Loucy (cell line): Measurements from ENCODE around the gene EVC.

Experiments
- EZH2phosphoT487 ChIP-seq: fragments of 200-600 bp; IDR thresholded peaks from 2 replicates; pipeline ENCODE4 v1.6.1; 2018; ENCODE audit warnings: antibody characterized with exemption, mild to moderate bottlenecking, moderate library complexity, borderline replicate concordance
- TF ChIP-seq, protein P1 (sequence below): fragments of 200-600 bp; sonication (generic); conservative IDR thresholded peaks from 2 replicates; pipeline ENCODE4 v1.5.1; 2014; ENCODE audit warnings: mild to moderate bottlenecking, antibody characterized with exemption, low read length

DNA sequence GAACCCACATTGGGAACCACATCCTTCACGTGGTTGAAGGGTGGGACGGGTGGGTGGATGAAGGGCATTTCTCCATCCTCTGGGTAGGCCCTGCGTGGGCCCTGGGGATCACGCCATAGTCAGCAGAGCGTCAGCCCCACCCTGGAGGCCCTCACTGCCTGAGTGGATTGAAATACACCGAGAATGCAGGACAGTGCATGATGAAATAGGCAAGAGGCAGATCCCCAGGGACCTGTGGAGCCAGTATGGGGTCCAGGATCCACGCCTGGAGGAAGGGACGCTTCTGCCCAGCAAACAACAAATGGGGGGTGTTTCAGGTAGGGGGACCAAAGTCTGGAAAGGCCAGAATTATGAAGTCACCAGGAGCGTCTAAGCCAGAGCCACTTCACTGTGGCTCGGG, 19.4 kb downstream of the EVC start:
- TF ChIP-seq, protein P1, sequence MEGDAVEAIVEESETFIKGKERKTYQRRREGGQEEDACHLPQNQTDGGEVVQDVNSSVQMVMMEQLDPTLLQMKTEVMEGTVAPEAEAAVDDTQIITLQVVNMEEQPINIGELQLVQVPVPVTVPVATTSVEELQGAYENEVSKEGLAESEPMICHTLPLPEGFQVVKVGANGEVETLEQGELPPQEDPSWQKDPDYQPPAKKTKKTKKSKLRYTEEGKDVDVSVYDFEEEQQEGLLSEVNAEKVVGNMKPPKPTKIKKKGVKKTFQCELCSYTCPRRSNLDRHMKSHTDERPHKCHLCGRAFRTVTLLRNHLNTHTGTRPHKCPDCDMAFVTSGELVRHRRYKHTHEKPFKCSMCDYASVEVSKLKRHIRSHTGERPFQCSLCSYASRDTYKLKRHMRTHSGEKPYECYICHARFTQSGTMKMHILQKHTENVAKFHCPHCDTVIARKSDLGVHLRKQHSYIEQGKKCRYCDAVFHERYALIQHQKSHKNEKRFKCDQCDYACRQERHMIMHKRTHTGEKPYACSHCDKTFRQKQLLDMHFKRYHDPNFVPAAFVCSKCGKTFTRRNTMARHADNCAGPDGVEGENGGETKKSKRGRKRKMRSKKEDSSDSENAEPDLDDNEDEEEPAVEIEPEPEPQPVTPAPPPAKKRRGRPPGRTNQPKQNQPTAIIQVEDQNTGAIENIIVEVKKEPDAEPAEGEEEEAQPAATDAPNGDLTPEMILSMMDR, result no peak
- TF ChIP-seq EZH2phosphoT487, result no peak
